ENCODE results near the gene CASKIN1. TPM values are rescaled to one million over a fixed set of nuclear protein-coding genes. Genes with fewer than 3 reads are reported as not detected.

The CASKIN1 gene
- total RNA-seq, 1 experiment from 2014 or later: 4.2 TPM

GRCh38 chr16:2167068-2167638, 29.3 kb downstream of the CASKIN1 start:
- DNase-seq (ENCODE audit: low spot score): no peak
- in situ Hi-C loops (cut with HindIII; ENCODE audit: low sequenced_read_pairs): loop anchor here (10.0 to 25.0 kb wide), 2 partner anchors 92 to 345 kb away; partner anchors contain the start of genes AMDHD2 and ATP6V0C

DNA sequence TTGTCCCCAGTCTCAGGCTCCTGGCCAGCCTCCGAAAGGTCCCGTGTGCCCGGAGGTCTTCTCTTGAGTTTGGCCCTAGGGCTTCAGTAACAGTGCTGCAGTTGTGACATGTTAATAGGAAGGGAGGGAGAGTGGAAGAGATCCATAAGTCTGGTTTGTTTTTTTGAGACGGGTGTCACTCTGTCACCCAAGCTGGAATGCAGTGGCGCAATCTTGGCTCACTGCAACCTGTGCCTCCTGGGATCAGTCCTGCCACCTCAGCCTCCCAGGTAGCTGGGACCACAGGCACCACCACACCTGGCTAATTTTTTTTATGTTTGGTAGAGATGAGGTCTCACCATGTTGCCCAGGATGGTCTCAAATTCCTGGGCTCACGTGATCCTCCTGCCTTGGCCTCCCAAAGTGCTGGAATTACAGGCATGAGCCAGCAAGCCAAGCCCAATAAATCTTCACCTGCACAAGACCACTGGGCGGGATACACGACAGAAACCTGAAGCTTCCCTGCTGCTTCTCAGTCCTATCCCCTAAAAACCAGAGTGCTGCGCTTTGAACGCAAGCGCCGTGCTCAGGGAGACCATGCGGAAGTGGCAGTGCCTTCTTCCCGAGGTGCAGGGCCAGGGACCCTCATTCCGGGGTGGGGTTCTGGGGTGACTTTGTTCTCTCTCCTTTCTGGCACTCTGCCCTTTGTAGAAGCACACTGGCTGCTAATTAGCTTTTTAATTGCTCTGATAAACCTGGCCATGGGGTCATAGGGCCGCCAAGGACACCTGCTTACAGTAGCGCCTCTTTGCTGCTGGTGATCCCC, 29.9 kb downstream of the CASKIN1 start:
- in situ Hi-C loops (cut with HindIII; ENCODE audit: low sequenced_read_pairs): loop anchor here (10.0 to 25.0 kb wide), 2 partner anchors 92 to 346 kb away; partner anchors contain the start of genes AMDHD2 and ATP6V0C
- no peak for DNase-seq (ENCODE audit: low spot score)

GRCh38 chr16:2165861-2166260, 30.5 kb downstream of the CASKIN1 start:
- no peak for DNase-seq (ENCODE audit: low spot score)
- in situ Hi-C loops (cut with HindIII; ENCODE audit: low sequenced_read_pairs): loop anchor here (10.0 to 25.0 kb wide), 2 partner anchors 91 to 346 kb away; partner anchors contain the start of genes AMDHD2 and ATP6V0C

DNA sequence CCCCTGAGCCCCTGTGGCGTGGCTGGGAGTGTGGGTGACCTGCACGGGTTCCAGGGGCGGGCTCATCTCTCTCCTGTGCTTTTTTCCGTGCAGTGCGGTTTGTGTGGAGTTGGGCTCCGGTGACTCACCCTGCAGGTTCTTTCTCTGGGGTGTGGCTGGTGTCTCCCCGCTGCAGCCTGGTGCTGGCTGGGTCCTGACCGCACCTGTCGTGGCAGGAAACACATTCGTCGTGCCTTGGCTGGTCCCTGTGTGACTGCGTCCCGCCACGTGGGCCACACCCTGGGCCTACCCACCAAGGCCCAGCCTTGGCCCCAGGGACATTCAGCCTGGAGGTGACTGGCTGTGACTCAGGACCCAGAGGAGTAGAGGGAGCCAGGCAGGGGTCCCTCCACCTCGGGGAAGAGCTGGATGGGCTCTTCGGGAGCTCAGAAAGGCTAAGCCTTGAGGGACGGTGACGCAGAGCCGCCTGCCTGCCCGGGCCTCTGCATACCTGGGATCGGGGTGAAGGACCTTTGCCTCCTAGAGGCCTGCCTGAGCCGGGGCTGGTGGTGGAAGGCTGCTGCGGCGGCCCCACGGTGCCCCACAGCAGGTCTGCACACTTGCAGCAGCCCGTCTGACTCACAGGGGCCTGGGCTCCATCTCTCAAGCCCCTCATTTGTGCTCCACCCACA, 33.1 kb downstream of the CASKIN1 start:
- DNase-seq (ENCODE audit: low spot score): no peak
- in situ Hi-C loops (cut with HindIII; ENCODE audit: low sequenced_read_pairs): loop anchor here (5.0 to 25.0 kb wide), 3 partner anchors 89 to 349 kb away; partner anchors contain the start of genes AMDHD2 and ATP6V0C

DNA sequence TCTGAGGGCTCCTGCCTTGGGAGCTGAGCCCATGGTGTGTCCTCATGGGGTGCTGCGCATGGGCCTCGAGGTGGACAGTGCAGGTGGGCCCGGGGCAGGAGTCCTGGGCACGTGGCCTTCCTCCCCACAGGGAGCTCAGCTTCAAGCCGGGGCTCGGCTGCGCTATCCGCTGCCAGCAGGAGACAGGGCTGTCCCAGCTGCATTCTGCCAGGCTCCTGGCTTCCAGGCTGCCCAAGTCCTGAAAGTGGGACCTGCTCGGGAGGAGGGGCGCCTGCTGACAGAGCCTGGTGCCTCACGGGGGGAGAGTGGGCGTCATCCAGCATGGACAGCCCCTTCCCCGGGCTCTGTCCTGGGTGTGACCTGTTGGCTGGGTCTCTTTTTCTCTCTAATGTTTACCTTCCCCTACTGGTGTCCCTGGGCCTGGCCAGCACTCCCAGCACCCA, 33.7 kb downstream of the CASKIN1 start:
- in situ Hi-C loops (cut with HindIII; ENCODE audit: low sequenced_read_pairs): loop anchor here (5.0 to 25.0 kb wide), 3 partner anchors 88 to 350 kb away; partner anchors contain the start of genes AMDHD2 and ATP6V0C
- no peak for DNase-seq (ENCODE audit: low spot score)

- in situ Hi-C loops (cut with HindIII; ENCODE audit: low sequenced_read_pairs): loop anchor here (5.0 to 25.0 kb wide), 3 partner anchors 87 to 350 kb away; partner anchors contain the start of genes AMDHD2 and ATP6V0C
- no peak for DNase-seq (ENCODE audit: low spot score)
Observed at GRCh38 chr16:2161911-2162310, 34.5 kb downstream of the CASKIN1 start.

GRCh38 chr16:2160915-2161551, 35.4 kb downstream of the CASKIN1 start:
- DNase-seq (ENCODE audit: low spot score): no peak
- in situ Hi-C loops (cut with HindIII; ENCODE audit: low sequenced_read_pairs): loop anchor here (5.0 to 25.0 kb wide), 3 partner anchors 86 to 351 kb away; partner anchors contain the start of genes AMDHD2 and ATP6V0C

DNA sequence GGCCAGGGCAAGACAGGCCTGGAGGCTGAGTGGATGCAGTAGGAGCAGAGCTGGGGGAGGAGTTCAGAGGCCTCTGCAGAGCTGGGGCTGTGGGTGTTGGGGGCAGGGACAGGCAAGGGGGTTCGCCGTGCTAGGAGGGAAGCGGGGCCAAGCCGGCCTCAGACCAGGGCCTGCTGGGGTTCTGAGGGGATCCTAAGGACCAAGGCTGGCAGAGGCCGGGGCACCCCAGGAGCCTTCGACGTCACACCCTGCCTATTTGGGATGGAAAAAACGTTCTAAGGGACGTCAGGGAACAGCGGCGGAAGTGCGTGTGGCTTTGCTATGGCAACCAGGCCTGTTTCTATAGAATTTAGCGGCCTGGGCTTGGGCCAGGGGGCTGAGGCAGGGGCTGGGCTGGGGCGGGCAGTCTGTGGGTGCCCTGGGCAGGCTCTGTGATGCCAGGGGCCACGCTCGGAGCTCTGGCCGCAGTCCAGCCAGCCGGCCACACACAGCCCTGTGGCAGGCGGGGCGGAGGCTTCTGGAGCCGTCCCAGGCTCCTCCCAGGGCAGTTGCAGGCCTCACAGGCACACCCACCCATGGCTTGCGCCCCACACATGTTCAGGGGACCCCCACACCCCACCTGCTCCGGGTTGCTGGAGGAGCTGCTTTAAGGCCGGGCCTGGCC, 37.1 kb downstream of the CASKIN1 start:
- in situ Hi-C loops (cut with HindIII; ENCODE audit: low sequenced_read_pairs): loop anchor here (25.0 kb wide), 1 partner anchor 353 kb away; the partner anchor contains the start of genes AMDHD2 and ATP6V0C

GRCh38 chr16:2158262-2158638, 38.2 kb downstream of the CASKIN1 start:
- in situ Hi-C loops (cut with HindIII; ENCODE audit: low sequenced_read_pairs): loop anchor here (25.0 kb wide), 1 partner anchor 354 kb away; the partner anchor contains the start of genes AMDHD2 and ATP6V0C
- no peak for DNase-seq (ENCODE audit: low spot score)

More for the DNA sequence above, 37.1 kb downstream of the CASKIN1 start:
- DNase-seq (ENCODE audit: low spot score): peak; percentile 73

DNA sequence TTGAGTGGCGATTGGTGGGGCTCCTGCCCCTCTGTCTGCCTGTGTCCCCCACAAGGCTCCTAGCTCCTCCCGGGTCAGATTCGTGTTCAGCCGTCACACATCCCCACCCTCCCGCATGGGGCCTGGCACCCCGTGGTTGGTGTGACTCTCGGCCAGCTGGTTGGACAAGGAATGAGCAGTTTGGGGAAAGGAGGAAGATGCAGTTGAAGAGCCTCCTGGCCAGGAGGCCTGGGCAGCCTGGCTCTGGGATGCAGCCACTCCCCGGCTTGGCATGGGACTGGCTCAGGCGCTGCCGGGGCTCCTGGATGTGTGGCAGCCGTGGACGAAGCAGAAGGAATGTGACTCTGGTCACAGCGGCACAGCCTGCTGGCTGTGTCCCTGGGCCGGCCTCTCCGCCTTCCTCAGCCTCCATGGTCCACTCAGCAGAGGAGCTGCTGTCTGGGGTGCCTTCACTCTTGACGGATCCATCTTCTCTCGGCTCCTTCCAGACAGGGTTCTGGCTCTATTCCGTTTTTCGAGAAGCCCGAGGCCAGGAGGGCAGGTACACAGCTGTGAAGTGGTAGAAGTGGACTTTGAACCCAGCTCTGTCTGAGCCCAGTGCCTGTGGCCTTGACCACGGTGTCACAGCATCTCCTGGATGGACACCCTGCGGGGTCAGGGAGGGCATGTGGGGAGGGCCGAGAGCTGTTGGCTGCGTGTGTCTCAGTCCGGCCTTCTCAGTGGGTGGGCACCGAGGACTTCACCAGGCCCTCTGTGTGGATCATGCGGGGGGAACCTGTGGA, 38.7 kb downstream of the CASKIN1 start:
- peak; percentile 47 for DNase-seq (ENCODE audit: low spot score)
- in situ Hi-C loops (cut with HindIII; ENCODE audit: low sequenced_read_pairs): loop anchor here (25.0 kb wide), 1 partner anchor 355 kb away; the partner anchor contains the start of genes AMDHD2 and ATP6V0C

GRCh38 chr16:2156849-2157224, 39.6 kb downstream of the CASKIN1 start:
- no peak for DNase-seq (ENCODE audit: low spot score)
- in situ Hi-C loops (cut with HindIII; ENCODE audit: low sequenced_read_pairs): loop anchor here (25.0 kb wide), 1 partner anchor 355 kb away; the partner anchor contains the start of genes AMDHD2 and ATP6V0C

DNA sequence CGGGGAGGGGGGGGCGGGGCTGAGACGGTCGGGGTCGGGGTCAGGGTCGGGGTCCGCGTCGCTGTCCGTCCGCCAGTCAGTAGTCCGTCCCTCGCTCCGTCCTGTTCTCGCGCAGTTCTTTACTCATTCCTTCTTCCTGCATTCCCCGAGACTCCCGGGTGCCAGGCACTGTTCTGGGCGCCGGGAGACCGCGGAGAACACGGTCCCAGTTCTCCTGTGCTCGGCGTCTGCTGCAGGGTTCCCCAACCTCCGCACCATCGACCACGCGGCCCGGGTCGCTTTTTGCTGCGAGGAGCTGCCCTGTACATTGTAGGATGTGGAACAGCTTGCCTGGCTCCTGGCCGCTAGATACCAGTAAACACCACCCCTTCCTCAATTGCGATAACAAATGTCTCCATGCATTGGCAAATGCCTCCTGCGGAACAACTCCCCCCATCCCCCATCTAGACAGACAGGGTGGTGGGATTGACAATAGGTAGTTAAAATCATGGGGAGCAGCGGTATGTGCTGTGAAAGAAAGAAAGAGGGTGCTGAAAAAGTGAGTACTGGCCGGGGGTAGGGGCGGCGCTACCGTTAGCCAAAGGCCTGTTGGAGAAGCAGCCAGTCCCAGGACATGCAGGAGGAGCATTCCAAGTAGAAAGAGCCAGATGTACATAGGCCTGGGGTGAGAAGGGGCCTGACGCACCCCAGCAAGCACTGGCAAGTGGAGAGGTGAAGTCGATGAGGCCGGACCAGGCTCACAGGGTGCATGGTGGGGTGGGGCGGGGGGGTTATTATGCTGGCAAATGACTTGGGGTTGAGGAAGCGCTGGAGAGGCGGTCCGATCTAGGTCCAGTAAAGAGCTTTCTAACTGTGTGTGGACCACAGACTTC, 40.2 kb downstream of the CASKIN1 start:
- in situ Hi-C loops (cut with HindIII; ENCODE audit: low sequenced_read_pairs): loop anchor here (25.0 kb wide), 1 partner anchor 356 kb away; the partner anchor contains the start of genes AMDHD2 and ATP6V0C
- DNase-seq (ENCODE audit: low spot score): no peak

DNA sequence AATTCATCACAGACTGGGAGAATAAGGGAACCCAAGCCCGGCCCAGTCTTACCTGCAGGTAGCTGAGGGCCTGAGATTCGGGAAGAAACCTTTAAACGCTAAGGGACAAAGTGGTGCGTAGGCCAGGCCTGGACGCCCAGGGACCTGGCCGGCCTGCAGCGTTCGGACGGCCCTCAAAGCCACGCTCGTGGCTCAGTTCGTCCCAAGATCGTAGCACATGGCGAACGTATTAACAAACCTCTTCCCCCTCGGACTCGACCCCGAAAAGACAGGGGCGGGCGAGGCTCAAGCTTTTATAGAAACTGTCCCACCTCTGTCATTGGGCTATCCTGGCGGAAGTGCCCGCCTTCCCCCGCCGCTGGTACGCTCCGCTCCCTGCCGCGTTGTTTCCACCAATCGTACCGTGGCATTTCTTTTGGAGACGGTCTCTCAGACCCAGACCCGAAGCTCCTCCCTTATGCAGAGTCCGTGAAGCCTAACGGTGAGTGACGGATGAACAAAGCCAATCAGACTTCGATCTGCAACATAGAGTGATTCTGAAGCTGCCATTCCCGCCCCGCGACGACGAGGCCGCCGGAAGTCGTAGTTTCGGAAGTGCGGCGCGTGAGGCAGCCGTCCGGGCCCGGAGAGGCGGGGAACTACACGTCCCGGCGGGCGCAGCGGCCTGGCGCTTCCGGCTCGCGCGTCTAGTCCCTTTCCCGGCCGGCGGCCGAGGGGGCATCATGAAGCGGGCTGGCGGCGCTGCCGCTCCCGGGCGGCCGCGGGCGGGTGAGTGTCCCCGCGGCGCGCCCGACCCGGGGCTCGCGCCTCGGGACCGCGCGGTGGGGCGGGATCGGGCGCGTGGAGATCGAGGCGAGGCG, 41.1 kb downstream of the CASKIN1 start, which contains the start of gene TRAF7:
Gene TRAF7 (plus strand): TSS at position 692 of the 860 bp plus-strand sequence. CDS start 8,139 bp downstream, outside the sequence.
- in situ Hi-C loops (cut with HindIII; ENCODE audit: low sequenced_read_pairs): loop anchor here (25.0 kb wide), 1 partner anchor 357 kb away; the partner anchor contains the start of genes AMDHD2 and ATP6V0C
- DNase-seq (ENCODE audit: low spot score): peak; percentile 100

DNA sequence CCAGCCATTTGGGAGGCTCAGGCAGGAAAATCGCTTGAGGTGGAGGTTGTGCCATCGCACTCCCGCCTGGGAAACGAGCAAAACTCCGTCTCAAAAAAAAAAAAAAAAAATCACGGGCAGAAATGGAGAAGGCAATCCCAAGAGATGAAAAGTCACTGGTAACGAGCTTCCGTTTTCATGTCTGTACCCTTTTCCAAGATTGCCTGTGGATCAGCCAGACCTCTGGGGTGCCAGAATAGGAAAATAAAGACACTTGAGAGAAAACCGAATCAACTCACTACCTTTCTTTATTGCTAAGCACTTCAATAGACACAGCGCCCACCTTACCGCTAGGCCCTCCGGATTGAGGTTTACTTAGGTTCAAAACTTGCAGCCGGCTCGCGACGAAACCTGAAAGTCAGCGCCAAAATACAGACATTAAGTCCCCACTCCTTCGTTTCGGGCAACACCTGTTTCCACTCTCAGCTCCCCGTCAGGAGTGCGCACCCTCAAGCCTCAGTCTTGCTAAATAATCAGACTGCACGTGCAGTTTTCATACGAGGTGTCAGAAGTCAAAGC, 41.8 kb downstream of the CASKIN1 start:
- in situ Hi-C loops (cut with HindIII; ENCODE audit: low sequenced_read_pairs): loop anchor here (25.0 kb wide), 1 partner anchor 358 kb away; the partner anchor contains the start of genes AMDHD2 and ATP6V0C
- no peak for DNase-seq (ENCODE audit: low spot score)

All from G401 (cell line).